NCI-H2196 treated with DMSO at 0.1 percent for 48 hours (cell line): ENCODE measurements around the gene ARID1A.
"Not testable (repeated sequence)": the region's sequence is repeated elsewhere in the genome, so short reads cannot be mapped to it uniquely, and the experiment has no call there.

Experiments used
- DNase-seq: peaks from one replicate; lab custom pipeline; 2025; ENCODE audit not compliant: unreplicated experiment; lab: John Stamatoyannopoulos, UW

The ARID1A gene

DNA sequence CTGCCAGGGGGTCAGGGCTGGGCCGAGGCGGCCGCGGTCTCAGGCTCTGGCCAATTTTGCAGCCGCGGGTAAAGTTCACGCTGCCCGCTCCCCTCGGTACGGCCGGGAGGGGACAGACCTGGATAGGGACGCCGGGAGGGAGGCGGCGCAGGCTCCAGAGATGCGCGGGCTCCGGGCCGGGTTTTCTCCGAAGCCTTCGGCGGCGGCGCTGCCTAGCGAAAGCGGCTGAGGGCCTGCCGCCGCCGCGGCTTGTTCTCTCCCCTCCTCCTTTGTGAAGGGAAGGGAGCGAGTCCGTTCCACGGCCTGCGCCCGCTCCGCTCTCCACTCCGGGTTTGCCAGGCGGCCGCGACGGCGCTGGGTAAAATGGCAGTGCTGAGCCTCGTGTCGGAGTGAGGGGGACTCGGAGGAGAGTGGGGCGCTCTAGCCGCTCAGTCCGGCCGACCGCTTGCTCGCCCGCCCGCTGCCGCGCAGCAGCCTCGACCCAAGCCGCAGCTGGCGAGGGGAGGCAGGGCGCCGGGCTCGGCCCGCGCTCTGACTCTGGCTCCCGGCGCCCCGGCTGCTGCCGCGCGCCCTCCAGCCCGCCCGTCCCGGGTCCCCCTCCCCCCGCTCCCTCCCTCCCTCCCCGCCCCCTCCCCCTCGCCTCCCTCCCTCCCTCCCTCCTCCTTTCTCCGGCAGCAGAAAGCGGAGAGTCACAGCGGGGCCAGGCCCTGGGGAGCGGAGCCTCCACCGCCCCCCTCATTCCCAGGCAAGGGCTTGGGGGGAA lies at the start of gene ARID1A:
TSS of gene ARID1A (plus strand) at position 660 of the 763 bp plus-strand sequence. CDS start 389 bp downstream, outside the sequence.
- peak; percentile 89 for DNase-seq

DNA sequence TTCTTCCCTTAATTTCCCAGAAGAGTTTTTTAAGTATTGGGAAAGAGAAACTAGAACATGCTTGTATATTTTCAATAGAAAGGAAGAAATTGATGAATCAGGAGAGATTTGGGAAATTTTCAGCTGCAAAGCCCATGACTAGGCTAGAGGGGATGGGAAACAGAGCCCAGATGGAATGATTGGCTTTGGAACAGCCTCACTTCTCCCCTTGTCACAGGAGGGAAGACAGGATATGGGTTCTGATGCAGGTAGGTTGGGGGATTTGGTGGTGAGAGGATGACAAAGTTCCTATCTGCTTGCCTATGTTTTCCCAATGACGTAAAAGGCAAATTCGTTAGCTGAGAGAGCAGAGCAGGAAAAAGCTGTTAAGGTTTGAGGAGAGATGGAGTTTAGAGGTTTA lies 31.0 kb upstream of the ARID1A start:
- DNase-seq, result no peak

DNA sequence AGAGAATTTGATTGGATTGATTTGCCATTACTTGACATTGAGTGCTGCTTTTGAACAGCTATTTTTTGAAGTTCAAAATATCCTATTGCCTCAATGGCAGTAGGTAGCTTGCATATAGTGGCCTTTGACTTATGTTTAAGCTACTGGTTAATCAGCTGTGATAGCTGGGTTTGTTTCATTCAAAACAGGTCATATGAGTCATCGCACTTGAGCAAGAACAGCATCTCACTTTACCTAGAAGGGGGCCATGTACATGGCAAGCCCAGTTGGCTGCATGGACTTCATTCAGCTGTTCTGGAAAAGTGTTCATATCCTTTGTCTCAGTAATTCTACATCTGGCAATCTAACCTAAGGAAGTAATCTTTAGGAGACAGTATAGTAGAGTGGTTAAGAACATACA lies 29.0 kb upstream of the ARID1A start:
- DNase-seq, result no peak

DNA sequence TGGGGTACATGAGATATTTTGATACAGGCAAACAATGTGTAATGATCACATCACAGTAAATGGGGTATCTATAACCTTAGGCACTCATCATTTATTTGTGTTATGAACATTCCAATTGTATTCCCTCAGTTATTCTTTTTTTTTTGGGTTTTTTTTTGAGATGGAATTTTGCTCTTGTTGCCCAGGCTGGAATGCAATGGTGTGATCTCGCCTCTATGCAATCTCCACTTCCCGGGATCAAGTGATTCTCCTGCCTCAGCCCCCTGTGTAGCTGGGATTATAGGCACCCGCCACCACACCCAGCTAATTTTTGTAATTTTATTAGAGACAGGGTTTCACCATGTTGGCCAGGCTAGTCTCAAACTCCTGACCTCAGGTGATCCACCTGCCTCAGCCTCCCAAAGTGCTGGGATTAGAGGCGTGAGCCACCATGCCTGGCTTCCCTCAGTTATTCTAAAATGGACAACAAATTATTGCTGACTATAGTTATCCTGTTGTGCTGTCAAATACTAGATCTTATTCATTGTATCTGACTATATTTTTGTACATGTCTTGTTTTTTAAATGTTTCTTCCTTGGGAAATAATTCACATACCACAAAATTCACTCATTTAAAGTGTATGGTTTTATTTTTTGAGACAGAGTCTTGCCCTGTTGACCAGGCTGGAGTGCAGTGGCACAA lies 27.6 kb upstream of the ARID1A start:
- not testable (repeated sequence) for DNase-seq

DNA sequence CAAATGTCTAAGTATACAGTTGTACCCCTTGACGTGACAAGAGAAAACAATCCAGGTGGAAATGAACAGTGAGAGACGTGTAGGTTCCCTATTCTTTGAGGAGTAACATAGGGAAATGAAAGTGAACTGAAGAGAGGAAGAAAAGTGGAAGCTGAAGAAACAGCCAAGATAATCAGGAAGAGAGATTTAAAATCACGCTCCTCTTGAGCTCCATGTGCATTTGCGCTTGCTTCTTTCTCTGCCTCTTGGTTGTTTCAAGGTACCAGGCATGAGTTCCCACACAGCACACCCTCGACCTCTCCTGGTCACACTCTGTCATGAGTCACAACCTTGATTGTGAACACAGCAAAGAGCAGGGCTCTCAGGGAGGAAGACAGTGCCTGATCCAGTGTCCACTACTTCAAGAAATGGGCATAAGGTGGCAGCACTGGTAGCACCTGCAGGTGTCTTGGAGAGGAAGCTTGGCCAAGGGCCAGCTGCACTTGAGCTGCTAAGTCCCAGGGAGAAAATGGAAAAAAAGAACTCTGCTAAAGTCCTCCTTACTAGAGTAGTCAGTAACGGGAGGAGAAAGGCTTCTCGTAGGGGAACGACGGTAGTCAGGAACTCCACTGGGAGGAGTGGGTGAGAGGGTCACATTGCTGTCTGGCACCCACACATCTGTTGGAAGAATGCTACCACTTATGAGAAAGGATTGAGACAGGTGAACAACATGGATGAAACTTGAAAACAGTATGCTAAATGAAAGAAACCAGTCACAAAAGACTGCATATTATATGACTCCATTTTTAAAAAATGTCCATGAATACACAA lies 18.3 kb upstream of the ARID1A start:
- peak; percentile 75 for DNase-seq

DNA sequence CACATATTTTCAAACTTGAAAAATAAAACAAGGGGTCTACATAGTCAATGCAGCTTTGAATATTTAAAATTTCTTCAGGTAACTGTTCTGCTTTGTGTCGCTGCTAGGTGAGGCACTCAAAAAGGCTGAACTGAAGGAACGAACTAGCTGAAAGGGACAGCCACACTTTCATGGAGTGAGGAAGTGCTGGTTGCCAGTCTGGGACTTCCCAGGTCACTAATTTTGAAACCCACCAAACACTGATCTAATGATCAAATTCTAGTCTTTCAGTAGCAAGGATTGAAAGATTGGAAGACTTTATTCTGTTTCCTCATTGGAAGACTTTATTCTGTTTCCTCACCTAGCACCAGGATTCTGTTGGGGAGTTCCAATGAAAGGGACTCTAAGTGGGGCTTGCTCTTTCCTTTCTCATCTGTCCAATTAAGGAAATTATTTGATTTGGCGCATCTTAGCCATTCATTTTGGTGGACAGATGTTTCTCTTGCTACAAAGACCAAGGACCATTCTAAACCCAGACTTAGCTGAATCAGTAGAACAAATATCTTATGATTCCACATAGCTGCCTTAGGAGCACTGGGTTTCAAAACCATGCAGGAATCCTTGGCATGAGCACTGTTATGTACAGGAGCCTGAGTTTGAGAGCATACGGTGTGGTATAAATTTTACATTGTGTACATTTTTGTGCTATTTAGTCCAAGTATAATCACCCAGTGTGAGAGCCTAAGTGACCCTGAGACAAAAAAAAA lies 10.9 kb upstream of the ARID1A start:
- no peak for DNase-seq

DNA sequence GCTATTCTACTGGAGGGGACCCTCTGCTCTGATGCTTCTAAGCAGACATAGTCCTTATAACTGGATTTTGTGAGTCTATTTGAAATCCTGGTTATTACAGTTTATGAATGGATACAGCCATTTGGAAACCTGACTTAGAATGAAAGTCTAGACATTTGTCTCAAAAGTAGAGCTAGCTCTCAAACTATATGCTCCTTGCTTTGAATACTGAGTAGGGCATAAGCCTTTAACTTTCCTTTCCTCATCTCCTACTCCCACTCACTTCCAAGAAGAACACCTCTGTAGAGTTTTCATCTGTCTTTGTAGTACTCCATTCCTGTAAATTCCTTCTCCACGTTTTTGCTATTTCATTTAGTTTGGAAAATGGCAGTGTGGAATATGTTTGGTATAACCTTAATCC lies 9.0 kb upstream of the ARID1A start:
- DNase-seq, result no peak

DNA sequence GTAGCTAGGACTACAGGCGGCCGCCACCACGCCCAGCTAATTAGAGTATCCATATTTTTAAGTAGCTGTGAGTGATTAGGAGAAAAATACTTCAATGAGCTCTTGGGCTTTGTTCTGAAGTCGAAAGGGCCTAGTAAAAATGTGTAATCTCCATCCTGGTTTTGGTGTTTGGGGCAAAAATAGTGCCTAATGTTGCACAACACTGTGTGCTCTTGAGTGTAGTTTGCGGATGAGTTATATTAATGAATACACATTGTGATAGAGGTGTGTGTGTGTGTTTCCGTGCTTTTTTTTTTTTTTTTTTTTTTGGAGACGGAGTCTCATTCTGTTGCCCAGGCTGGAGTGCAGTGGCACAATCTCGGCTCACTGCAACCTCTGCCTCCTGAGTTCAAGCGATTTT lies 6.3 kb upstream of the ARID1A start:
- no peak for DNase-seq

DNA sequence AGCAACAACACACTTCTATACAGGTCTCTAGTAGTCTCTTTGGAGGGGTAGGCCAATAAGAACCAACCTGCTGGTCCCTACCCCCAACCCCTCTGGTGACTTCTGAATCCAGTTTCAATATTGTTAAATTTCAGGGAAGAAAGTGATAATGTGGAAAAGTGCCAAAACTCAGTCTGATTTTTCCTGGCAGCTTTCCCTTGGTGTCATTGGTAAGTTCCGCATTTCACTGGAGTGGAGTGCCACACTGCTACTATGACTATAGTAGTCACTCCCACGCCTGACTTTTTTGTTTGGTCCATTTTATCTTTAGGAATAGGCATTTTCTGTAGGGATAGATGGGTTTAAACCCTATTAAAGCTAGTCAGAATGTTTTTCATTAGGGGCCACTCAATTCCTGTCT lies 5.7 kb upstream of the ARID1A start:
- DNase-seq, result no peak

DNA sequence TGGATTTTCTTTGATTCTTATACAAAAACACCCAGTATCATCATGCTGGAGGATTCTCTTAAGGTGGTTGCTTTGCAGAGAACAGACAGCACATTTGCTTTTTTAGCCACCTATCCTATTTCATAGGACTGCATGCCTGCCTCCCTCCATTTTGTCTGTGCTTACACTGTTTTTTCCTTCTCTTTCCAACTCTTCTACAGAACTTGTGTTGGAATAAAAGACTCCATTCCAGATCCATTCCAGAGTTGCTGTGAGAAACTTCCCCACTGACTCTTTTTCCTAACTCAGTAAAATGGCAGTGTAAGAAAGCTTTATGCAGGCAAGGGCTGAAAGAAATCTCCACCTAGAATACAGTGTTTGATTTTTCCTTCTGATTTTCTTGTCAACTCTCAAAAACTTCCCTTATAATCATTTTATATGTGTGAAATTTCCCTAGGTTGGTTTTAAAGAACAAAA lies 5.2 kb upstream of the ARID1A start:
- no peak for DNase-seq

DNA sequence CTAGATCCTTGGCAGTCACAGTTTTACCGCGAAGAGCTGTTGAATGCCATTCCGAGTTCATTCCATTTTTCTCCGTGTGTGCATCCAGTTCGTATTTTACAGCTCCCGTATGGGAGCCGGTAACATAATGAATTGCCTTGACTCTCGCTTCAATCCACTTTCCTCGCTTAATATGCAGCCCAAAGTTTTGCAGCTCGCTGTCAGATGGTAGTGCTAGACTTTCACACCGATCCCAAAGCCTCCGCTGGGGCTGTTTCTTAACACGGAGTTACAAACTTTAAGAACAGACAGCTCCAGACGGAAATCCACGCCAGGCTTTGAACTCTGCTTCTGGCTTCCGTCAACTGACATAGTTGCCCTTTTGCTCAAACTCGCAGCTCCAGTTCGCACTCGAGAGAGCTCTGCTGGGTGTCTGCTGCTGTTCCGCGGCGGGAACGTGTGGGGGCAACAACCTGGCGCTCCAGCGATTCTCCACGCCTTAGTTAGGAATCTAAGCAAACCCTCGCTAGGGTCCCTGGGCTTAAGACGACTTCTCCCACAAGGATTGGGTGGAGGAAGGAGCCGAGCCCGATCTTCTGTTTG lies 3.5 kb upstream of the ARID1A start:
- peak; percentile 91 for DNase-seq

DNA sequence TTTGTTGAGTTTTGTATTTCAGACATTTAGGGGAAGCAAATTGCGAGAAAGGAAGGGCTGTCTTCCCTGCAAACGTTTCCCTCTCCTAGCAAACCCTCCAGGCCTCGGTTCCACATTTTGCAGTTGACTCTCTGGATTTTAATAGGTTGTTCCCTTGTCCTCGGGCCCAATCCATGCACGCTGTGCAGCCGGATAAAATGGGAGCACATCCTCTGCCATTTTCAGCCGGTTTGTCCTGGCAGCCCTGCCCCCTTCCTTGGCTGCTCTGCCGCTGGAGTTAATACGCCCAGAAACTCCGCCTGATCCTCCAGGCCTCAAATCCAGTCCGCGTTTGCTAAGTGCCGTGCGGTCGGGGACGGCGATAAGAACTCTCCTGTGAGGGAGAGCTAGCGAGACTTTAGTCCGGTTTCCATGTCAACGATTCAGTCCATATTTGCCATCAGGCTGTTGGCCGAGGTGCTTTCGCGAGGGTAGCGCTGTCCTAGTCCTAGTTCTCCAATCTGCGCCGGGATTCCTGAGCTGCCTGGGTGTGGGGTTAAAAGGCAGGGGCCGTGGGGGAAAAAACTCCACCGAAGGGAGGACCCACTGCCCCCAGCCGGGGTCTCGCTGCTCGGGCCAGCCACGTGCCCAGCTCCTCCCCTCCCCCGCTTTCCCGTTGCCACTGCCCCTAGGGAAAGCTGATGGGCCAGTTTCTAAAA lies 2.9 kb upstream of the ARID1A start:
- peak; percentile 97 for DNase-seq

DNA sequence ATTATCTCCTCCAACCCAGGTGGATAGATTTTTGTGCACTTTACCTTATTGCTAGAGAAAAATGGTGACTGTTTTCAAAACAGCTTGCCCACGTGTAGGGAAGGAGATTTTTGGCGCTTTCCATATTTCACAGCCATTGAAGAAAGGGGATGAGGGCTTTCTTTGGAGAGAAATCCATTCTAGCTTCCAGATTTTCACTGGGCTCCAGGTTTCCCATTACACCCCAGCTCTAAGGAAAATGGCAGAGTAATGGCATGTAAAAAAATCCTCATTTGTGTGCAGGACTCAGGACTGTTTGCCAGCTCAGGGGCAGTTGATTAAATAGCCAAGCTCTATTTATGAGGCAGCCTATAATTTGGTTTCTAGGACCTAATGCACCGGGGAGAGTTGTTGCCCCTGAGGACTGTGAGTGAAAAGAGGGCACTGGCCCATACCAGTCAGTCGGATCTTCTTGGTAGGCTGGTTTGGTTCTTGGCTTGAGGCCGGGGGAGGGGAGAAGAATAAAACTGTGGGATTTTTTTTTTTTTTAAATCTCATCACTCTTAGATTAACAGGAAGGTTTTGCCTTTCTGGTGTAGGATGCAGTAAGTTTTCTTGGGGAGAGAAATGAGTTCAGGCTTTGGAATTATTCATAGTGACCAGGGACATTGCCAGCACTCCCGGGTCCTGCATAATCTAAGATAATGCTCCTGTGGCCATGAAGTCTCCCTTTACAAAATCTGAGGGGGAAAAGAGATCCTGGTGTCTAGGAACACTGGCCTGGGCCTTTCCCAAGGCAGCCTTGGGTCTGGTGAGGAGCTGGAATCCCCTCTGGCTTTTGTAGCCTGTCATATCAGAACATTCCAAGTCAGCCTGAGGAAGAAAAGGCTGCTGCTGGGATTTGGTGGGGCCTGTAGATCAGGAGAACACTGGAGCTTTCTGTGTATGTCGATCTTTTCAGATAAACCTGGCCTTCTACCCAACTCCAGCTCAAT lies 1.9 kb upstream of the ARID1A start:
- no peak for DNase-seq

DNA sequence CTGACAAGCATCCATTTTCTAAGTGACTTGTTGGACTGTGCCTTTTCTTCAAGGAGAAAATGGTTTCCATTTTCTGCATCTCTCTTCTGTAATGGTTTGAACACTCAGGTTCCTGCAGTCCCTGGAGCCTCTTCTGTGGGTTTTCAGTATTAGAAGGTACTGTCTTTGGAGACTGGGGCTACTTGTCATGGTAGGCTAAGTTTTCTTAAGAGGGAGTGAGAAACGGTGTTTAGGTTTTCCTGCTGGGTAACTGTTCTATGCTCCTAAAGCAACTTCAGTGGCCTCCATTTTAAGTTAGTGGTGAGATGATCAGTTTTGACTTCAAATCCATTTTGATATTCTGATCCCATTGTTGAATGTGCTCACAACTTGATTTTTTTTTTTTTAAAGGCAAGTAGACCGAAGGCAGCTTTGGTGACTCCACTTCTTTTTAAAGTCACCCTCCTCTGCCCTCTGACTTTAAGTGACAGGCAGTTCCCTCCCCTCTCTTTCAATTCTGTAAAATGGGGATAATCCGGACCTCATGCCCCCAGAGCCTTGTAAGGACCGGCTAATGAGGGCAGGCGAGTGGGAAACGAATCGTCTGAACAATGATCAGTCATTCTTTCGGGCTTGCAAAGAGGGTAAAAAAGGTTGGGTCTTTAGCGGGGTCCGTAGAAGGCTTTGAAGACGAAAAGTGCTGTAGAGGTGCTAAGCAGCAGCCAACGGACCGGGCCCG lies 1.0 kb upstream of the ARID1A start:
- no peak for DNase-seq

DNA sequence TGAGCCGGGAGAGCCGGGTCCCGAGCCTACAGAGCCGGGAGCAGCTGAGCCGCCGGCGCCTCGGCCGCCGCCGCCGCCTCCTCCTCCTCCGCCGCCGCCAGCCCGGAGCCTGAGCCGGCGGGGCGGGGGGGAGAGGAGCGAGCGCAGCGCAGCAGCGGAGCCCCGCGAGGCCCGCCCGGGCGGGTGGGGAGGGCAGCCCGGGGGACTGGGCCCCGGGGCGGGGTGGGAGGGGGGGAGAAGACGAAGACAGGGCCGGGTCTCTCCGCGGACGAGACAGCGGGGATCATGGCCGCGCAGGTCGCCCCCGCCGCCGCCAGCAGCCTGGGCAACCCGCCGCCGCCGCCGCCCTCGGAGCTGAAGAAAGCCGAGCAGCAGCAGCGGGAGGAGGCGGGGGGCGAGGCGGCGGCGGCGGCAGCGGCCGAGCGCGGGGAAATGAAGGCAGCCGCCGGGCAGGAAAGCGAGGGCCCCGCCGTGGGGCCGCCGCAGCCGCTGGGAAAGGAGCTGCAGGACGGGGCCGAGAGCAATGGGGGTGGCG lies 371 bp downstream of the ARID1A start:
- DNase-seq, result no peak

DNA sequence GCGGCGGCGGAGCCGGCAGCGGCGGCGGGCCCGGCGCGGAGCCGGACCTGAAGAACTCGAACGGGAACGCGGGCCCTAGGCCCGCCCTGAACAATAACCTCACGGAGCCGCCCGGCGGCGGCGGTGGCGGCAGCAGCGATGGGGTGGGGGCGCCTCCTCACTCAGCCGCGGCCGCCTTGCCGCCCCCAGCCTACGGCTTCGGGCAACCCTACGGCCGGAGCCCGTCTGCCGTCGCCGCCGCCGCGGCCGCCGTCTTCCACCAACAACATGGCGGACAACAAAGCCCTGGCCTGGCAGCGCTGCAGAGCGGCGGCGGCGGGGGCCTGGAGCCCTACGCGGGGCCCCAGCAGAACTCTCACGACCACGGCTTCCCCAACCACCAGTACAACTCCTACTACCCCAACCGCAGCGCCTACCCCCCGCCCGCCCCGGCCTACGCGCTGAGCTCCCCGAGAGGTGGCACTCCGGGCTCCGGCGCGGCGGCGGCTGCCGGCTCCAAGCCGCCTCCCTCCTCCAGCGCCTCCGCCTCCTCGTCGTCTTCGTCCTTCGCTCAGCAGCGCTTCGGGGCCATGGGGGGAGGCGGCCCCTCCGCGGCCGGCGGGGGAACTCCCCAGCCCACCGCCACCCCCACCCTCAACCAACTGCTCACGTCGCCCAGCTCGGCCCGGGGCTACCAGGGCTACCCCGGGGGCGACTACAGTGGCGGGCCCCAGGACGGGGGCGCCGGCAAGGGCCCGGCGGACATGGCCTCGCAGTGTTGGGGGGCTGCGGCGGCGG lies 1.0 kb downstream of the ARID1A start:
- no peak for DNase-seq

DNA sequence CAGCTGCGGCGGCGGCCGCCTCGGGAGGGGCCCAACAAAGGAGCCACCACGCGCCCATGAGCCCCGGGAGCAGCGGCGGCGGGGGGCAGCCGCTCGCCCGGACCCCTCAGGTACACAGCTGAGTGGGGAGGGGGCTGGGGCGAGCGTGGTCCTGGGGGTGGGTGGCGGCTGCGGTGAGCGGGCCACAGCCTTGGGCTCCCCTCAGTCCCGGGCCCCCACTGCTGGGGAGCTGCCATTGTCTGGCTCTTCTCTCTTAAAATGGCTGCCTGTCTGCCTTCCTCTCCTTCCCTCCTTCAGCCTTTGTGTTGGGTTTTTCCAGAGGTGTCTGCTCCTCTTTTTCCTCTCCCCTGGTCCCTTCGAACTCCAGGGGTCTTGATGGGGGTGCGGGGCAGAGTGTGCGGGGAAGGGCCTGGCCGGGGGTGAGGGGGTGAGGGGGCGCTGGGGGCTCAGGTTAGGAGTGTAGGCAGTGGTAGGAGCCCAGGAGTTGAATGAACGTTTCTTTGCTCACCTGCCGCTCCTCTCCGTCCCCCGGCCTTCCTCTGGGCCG lies 1.7 kb downstream of the ARID1A start:
- no peak for DNase-seq
